Lower leg skin (tissue), 4 donors: ENCODE measurements around the gene RBM33. TPM values are rescaled to one million over a fixed set of nuclear protein-coding genes. Genes with fewer than 3 reads are reported as not detected.

Experiments
- DNase-seq, 2 donors: peaks; one replicate each; pipeline ENCODE4 v3.0.0-alpha.2; 2019; ENCODE audit warnings: low spot score in 2 of 2
- H3K4me3 ChIP-seq: fragments of 200-600 bp; sonication (generic); 2 replicates; pipeline ENCODE4 v1.5.1; 2017; ENCODE audit warnings: mild to moderate bottlenecking, low read depth; ENCODE audit not compliant: poor library complexity, severe bottlenecking
- POLR2A ChIP-seq, 2 donors: fragments of 450-650 bp; IDR thresholded peaks; one replicate each; pipeline ENCODE4 v1.6.1; 2016 to 2017; ENCODE audit warnings: antibody characterized with exemption in 2 of 2, mild to moderate bottlenecking in 1 of 2, moderate library complexity in 1 of 2
- WGBS, 2 donors: methylation state at CpG; one replicate each; pipeline ENCODE4 v1.1.5; 2018; 5-methylcytosine and 5-hydroxymethylcytosine counted together
- intact Hi-C: fragments of 100-400 bp; cut with DNase I; formaldehyde crosslinking; loops from one replicate; pipeline ENCODE4 v1.15.0; 2023; ENCODE audit warnings: low total_unique reads
- total RNA-seq, 4 donors: library from RNA; depleted of rRNA; stranded (reverse); fragments of >200 nt; gene quantifications; one replicate each; pipeline ENCODE4 v1.1.0, GENCODE V29; 2016
- TF ChIP-seq, protein P1 (sequence below), 3 donors: fragments of 450-650 bp; IDR thresholded peaks; one replicate each; pipeline ENCODE4 v1.5.1; 2016; ENCODE audit warnings: antibody characterized with exemption in 3 of 3, mild to moderate bottlenecking in 3 of 3, moderate library complexity in 2 of 3

Gene RBM33
- total RNA-seq, 4 donors from 2014 or later, result 35.8 to 83.9 (median 56.7) TPM

GRCh38 chr7:155796381-155797261 is 152.2 kb downstream of the RBM33 start:
- no peak overlapping the region for H3K4me3 ChIP-seq
- no peak for TF ChIP-seq POLR2A (IDR thresholded peaks at IDR 0.05)
- TF ChIP-seq, protein P1, sequence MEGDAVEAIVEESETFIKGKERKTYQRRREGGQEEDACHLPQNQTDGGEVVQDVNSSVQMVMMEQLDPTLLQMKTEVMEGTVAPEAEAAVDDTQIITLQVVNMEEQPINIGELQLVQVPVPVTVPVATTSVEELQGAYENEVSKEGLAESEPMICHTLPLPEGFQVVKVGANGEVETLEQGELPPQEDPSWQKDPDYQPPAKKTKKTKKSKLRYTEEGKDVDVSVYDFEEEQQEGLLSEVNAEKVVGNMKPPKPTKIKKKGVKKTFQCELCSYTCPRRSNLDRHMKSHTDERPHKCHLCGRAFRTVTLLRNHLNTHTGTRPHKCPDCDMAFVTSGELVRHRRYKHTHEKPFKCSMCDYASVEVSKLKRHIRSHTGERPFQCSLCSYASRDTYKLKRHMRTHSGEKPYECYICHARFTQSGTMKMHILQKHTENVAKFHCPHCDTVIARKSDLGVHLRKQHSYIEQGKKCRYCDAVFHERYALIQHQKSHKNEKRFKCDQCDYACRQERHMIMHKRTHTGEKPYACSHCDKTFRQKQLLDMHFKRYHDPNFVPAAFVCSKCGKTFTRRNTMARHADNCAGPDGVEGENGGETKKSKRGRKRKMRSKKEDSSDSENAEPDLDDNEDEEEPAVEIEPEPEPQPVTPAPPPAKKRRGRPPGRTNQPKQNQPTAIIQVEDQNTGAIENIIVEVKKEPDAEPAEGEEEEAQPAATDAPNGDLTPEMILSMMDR (IDR thresholded peaks at IDR 0.05), result no peak
- no peak for DNase-seq
- WGBS, 2 donors, result 31 to 33% methylated on average over 41 to 51 of the region's 60 CpGs
- intact Hi-C loops, result loop anchor here (10.0 kb wide), 1 partner anchor 1028 kb away; no protein-coding TSS in a partner anchor

DNA sequence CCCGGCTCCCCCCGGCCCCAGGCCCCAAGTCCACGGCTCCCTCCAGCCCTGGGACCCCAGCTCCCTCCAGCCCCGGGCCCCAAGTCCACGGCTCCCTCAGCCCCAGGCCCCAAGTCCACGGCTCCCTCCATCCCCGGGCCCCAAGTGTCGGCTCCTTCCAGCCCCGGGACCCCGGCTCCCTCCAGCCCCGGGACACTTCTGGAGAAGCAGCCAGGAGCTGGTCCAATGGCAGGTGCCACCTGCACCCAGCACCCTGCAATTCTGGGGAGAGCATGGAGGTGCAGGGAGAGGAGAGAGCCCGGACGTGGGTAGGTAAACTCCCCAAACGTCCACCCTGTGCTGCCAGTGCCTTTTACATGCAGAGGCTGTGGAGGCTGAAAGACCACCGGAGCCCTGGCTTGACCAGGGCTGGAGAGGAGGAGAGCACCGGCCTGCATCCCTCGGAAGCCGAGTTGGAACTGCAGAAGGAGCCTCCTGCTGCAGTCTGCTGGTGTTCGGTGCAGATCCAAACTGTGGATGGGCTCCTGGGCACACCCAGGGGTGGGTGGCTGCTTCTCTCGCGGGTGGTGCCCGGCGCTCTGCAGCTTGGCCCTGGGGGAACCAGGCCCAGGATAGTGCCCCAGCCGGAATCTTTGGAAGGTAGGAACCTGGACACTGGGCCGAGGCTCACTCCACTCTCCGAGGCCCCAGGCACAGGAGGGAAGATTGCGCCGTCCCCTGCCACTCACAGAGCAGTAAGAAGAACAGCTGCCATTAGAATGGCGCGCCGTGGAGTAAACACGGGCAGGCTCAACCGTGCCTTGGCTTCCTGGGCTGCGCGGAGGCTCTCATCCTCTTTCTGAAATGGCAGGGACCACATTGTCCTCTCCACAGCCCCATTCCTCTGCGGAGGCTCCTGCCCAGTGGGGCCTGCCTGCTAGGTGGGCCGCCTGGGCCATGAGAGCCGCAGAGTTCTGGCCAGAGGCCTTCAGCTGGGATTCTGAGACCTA is 153.1 kb downstream of the RBM33 start:
- TF ChIP-seq, protein P1 (IDR thresholded peaks at IDR 0.05), result no peak
- TF ChIP-seq POLR2A (IDR thresholded peaks at IDR 0.05), result no peak
- intact Hi-C loops, result loop anchor here (10.0 kb wide), 1 partner anchor 1027 kb away; no protein-coding TSS in a partner anchor
- WGBS, 2 donors, result 62 to 77% methylated on average over 26 to 33 of the region's 38 CpGs
- H3K4me3 ChIP-seq, result no peak overlapping the region
- no peak for DNase-seq

DNA sequence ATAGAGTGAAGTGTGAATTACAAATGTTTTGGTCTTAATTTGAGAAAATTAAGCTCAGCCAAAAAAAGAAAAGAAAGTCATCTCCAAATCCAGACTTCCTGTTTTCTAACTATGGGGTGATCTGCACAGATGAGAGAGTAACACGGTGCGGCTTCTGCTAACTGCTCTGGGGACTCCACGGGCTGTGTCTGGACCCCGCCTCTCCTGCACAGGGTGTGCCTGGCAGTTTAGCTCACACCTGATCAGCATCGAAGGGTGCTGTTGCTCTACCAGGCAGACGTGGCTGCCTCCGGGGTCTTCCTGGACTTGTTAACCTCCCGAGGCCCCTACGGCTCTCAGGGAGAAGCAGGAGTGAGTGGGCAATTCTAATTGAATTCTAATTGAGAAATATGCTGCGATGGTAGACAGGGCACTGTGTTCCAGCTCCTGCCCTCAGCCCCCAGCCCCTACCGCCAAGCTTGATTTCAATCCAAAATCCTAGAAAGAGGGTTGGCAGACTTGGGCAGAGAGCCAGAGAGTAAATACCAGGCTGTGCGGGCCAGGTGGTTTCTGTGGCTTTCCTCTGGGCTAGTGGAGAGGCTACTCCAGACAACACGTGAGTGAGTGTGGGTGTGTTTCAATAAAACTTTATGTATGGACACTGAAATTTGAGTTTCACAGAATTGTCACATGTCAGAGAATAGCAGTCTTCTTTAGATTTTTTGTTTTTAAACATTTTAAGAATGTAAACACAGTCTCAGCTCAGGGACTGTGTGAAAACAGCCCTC is 154.4 kb downstream of the RBM33 start:
- no peak overlapping the region for H3K4me3 ChIP-seq
- WGBS, 2 donors, result 57 to 58% methylated on average over 13 of the region's 13 CpGs
- DNase-seq, result no peak
- no peak for TF ChIP-seq POLR2A (IDR thresholded peaks at IDR 0.05)
- TF ChIP-seq, protein P1 (IDR thresholded peaks at IDR 0.05), result no peak
- intact Hi-C loops, result loop anchor here (10.0 kb wide), 1 partner anchor 1026 kb away; no protein-coding TSS in a partner anchor

DNA sequence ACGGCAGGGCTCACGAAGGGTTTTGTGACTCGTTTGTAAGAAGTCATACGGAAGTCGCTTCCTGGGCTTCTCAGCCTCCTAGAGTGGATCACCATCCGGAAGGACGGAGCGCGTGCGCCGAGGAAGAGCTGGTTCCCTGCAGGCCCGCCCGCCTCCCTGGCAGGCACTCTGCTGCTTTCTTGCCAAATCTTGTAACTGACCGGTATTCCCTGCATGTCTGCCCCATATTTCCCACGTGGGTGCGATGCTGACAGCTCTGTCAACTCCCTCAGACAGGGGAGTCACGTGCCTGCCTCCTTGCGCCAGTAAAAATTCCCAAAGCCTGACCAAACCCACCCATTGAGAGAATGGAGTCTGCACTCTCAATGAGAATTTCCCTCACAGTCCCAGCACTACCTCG is 155.1 kb downstream of the RBM33 start:
- TF ChIP-seq, protein P1 (IDR thresholded peaks at IDR 0.05), result no peak
- TF ChIP-seq POLR2A (IDR thresholded peaks at IDR 0.05), result no peak
- intact Hi-C loops, result loop anchor here (10.0 kb wide), 1 partner anchor 1025 kb away; no protein-coding TSS in a partner anchor
- no peak for DNase-seq
- 34 to 37% methylated on average over 19 of the region's 19 CpGs for WGBS, 2 donors
- no peak overlapping the region for H3K4me3 ChIP-seq

DNA sequence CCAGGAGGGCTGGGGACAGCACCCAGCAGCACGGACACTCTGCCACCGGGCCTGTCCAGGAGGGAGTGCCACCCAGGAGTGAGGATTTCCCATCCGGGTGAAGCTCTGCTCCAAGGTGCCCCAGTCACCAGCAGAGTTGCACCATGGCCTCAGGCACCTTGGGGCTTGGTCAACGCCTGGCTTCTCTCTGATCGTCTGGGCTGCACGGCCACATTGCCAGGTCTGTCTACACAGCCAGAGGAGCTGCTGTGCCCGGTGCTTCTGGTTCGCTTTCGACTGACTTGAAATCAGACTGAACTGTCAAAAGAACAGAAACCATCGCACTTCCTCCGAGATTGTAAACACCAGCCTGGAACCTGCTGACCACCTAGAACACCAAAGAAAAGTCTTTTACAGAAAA is 155.8 kb downstream of the RBM33 start:
- no peak overlapping the region for H3K4me3 ChIP-seq
- intact Hi-C loops, result loop anchor here (10.0 kb wide), 1 partner anchor 674 kb away; no protein-coding TSS in a partner anchor
- WGBS, 2 donors, result 82% methylated on average over 11 of the region's 11 CpGs
- TF ChIP-seq, protein P1 (IDR thresholded peaks at IDR 0.05), result no peak
- TF ChIP-seq POLR2A (IDR thresholded peaks at IDR 0.05), result no peak
- no peak for DNase-seq
